HEK293 (cell line): ENCODE results near the gene PIP5KL1.

Experiments used
- HOXC10 ChIP-seq: sonication (generic); formaldehyde crosslinking; IDR thresholded peaks from 2 replicates; pipeline ENCODE4 v1.8.1; 2023; ENCODE audit warnings: mild to moderate bottlenecking, missing genetic modification reagents
- SETDB1 ChIP-seq: IDR thresholded peaks from one replicate; pipeline ENCODE4 v1.6.1; 2017; ENCODE audit warnings: mild to moderate bottlenecking, low read length, moderate library complexity, mixed read lengths; ENCODE audit not compliant: insufficient read length
- TCF7L2 ChIP-seq: IDR thresholded peaks from 2 replicates; pipeline ENCODE4 v1.6.1; 2011; ENCODE audit warnings: low read depth, mild to moderate bottlenecking, inconsistent platforms, low read length, moderate library complexity, borderline replicate concordance
- ZBTB8A ChIP-seq: fragments of 450-650 bp; formaldehyde crosslinking; IDR thresholded peaks from 2 replicates; pipeline ENCODE4 v1.5.1; 2016; ENCODE audit warnings: missing biosample characterization, missing genetic modification characterization
- ZFP41 ChIP-seq: fragments of 450-650 bp; formaldehyde crosslinking; IDR thresholded peaks from 2 replicates; pipeline ENCODE4 v1.5.1; 2016; ENCODE audit warnings: missing biosample characterization, missing genetic modification characterization, borderline replicate concordance
- ZNF112 ChIP-seq: fragments of 450-650 bp; formaldehyde crosslinking; IDR thresholded peaks from 2 replicates; pipeline ENCODE4 v1.5.0; 2017; ENCODE audit warnings: missing biosample characterization, missing genetic modification characterization
- ZNF157 ChIP-seq: fragments of 450-650 bp; formaldehyde crosslinking; IDR thresholded peaks from 2 replicates; pipeline ENCODE4 v1.5.1; 2016; ENCODE audit warnings: missing biosample characterization, missing genetic modification characterization
- ZNF19 ChIP-seq: fragments of 450-650 bp; formaldehyde crosslinking; IDR thresholded peaks from 2 replicates; pipeline ENCODE4; 2016; ENCODE audit warnings: missing biosample characterization, missing genetic modification characterization, low read depth
- ZNF2 ChIP-seq: fragments of 450-650 bp; formaldehyde crosslinking; IDR thresholded peaks from 2 replicates; pipeline ENCODE4 v1.5.1; 2016; ENCODE audit warnings: missing biosample characterization, missing genetic modification characterization
- ZNF311 ChIP-seq: fragments of 450-650 bp; formaldehyde crosslinking; IDR thresholded peaks from 2 replicates; pipeline ENCODE4 v1.5.1; 2017; ENCODE audit warnings: missing biosample characterization, missing genetic modification characterization, borderline replicate concordance
- ZNF514 ChIP-seq: fragments of 450-650 bp; formaldehyde crosslinking; IDR thresholded peaks from 2 replicates; pipeline ENCODE4 v1.5.1; 2016; ENCODE audit warnings: missing biosample characterization, missing genetic modification characterization
- ZNF555 ChIP-seq: fragments of 450-650 bp; formaldehyde crosslinking; conservative IDR thresholded peaks from 2 replicates; pipeline ENCODE4 v1.5.1; 2017; ENCODE audit warnings: missing biosample characterization, mild to moderate bottlenecking, missing genetic modification characterization, inconsistent platforms
- ZNF701 ChIP-seq: fragments of 450-650 bp; formaldehyde crosslinking; IDR thresholded peaks from 2 replicates; pipeline ENCODE4 v1.5.1; 2016; ENCODE audit warnings: missing biosample characterization, missing genetic modification characterization
- ZNF843 ChIP-seq: fragments of 450-650 bp; formaldehyde crosslinking; IDR thresholded peaks from 2 replicates; pipeline ENCODE4 v1.5.1; 2016; ENCODE audit warnings: missing biosample characterization, missing genetic modification characterization
- ZSCAN30 ChIP-seq: fragments of 450-650 bp; IDR thresholded peaks from 2 replicates; pipeline ENCODE4 v1.5.1; 2018; ENCODE audit warnings: missing biosample characterization, mild to moderate bottlenecking, missing genetic modification characterization, moderate library complexity
- TF ChIP-seq, protein P1 (sequence below): fragments of 450-650 bp; formaldehyde crosslinking; IDR thresholded peaks from 2 replicates; pipeline ENCODE4 v1.5.1; 2016; ENCODE audit warnings: missing biosample characterization, missing genetic modification characterization, borderline replicate concordance
- TF ChIP-seq, protein P2 (sequence below): fragments of 450-650 bp; formaldehyde crosslinking; IDR thresholded peaks from 2 replicates; pipeline ENCODE4 v1.5.1; 2016; ENCODE audit warnings: missing biosample characterization, missing genetic modification characterization
- TF ChIP-seq, protein P3 (sequence below): fragments of 450-650 bp; IDR thresholded peaks from 2 replicates; pipeline ENCODE4 v1.5.1; 2018; ENCODE audit warnings: missing biosample characterization, missing genetic modification characterization
- TF ChIP-seq, protein P4 (sequence below): fragments of 450-650 bp; formaldehyde crosslinking; IDR thresholded peaks from 2 replicates; pipeline ENCODE4 v1.5.1; 2017; ENCODE audit warnings: missing biosample characterization, missing genetic modification characterization
- TF ChIP-seq, protein P5 (sequence below): fragments of 450-650 bp; formaldehyde crosslinking; IDR thresholded peaks from 2 replicates; pipeline ENCODE4 v1.5.1; 2016; ENCODE audit warnings: missing biosample characterization, missing genetic modification characterization
- TF ChIP-seq, protein P6 (sequence below): fragments of 450-650 bp; formaldehyde crosslinking; IDR thresholded peaks from 2 replicates; pipeline ENCODE4 v1.5.0; 2017; ENCODE audit warnings: missing biosample characterization, missing genetic modification characterization, borderline replicate concordance

PIP5KL1 gene

DNA sequence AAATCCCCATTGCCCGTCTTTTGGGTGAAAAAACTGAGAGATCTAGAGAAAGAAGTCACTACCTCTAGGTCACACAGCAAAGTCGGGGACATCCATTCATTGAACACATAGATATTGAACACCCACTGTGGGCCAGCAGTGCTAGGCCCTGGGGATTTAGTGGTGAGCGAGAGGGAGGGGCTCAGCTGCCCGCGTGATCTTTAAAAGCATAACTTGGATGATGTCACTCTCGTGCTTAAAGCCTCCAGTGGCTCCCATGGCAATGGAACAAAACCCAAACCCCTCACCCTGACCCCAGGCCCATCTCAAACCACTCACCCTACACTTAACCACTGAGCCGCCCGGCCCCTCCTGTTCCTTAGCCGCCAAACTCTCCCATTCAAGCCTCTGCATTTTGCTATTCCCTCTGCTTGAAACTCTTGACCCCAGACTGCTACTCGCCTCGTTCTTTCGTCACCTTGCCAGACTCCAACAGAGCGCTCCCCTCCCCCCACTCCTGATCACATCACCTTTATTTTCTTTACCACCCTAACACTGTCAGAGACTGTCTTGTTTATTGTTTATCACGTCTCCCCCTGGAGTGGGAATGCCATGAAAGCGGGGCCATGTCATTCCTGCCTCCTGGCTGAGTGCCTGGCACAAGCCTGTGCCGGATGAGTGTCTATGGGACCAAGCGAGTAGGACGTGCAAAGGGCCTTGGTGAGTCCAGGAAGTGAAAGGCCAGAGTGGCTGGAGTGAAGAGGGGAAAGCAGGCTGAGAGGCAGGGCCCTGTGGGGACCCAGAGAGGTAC lies 710 bp upstream of the PIP5KL1 start (continued):
- TF ChIP-seq, protein P1, sequence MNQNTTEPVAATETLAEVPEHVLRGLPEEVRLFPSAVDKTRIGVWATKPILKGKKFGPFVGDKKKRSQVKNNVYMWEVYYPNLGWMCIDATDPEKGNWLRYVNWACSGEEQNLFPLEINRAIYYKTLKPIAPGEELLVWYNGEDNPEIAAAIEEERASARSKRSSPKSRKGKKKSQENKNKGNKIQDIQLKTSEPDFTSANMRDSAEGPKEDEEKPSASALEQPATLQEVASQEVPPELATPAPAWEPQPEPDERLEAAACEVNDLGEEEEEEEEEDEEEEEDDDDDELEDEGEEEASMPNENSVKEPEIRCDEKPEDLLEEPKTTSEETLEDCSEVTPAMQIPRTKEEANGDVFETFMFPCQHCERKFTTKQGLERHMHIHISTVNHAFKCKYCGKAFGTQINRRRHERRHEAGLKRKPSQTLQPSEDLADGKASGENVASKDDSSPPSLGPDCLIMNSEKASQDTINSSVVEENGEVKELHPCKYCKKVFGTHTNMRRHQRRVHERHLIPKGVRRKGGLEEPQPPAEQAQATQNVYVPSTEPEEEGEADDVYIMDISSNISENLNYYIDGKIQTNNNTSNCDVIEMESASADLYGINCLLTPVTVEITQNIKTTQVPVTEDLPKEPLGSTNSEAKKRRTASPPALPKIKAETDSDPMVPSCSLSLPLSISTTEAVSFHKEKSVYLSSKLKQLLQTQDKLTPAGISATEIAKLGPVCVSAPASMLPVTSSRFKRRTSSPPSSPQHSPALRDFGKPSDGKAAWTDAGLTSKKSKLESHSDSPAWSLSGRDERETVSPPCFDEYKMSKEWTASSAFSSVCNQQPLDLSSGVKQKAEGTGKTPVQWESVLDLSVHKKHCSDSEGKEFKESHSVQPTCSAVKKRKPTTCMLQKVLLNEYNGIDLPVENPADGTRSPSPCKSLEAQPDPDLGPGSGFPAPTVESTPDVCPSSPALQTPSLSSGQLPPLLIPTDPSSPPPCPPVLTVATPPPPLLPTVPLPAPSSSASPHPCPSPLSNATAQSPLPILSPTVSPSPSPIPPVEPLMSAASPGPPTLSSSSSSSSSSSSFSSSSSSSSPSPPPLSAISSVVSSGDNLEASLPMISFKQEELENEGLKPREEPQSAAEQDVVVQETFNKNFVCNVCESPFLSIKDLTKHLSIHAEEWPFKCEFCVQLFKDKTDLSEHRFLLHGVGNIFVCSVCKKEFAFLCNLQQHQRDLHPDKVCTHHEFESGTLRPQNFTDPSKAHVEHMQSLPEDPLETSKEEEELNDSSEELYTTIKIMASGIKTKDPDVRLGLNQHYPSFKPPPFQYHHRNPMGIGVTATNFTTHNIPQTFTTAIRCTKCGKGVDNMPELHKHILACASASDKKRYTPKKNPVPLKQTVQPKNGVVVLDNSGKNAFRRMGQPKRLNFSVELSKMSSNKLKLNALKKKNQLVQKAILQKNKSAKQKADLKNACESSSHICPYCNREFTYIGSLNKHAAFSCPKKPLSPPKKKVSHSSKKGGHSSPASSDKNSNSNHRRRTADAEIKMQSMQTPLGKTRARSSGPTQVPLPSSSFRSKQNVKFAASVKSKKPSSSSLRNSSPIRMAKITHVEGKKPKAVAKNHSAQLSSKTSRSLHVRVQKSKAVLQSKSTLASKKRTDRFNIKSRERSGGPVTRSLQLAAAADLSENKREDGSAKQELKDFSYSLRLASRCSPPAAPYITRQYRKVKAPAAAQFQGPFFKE (tag by site-specific recombination) = no peak
- TF ChIP-seq ZNF514 = no peak
- no peak for TF ChIP-seq ZBTB8A
- no peak for TF ChIP-seq ZNF311 (tag by site-specific recombination)
- TF ChIP-seq, protein P2, sequence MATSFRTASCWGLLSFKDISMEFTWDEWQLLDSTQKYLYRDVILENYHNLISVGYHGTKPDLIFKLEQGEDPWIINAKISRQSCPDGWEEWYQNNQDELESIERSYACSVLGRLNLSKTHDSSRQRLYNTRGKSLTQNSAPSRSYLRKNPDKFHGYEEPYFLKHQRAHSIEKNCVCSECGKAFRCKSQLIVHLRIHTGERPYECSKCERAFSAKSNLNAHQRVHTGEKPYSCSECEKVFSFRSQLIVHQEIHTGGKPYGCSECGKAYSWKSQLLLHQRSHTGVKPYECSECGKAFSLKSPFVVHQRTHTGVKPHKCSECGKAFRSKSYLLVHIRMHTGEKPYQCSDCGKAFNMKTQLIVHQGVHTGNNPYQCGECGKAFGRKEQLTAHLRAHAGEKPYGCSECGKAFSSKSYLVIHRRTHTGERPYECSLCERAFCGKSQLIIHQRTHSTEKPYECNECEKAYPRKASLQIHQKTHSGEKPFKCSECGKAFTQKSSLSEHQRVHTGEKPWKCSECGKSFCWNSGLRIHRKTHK (tag by site-specific recombination) = no peak
- TF ChIP-seq ZSCAN30 (tag by site-specific recombination) = no peak
- TF ChIP-seq, protein P3, sequence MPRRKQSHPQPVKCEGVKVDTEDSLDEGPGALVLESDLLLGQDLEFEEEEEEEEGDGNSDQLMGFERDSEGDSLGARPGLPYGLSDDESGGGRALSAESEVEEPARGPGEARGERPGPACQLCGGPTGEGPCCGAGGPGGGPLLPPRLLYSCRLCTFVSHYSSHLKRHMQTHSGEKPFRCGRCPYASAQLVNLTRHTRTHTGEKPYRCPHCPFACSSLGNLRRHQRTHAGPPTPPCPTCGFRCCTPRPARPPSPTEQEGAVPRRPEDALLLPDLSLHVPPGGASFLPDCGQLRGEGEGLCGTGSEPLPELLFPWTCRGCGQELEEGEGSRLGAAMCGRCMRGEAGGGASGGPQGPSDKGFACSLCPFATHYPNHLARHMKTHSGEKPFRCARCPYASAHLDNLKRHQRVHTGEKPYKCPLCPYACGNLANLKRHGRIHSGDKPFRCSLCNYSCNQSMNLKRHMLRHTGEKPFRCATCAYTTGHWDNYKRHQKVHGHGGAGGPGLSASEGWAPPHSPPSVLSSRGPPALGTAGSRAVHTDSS = no peak
- no peak for TF ChIP-seq SETDB1
- no peak for TF ChIP-seq ZNF555 (tag by site-specific recombination)
- no peak for TF ChIP-seq ZNF843
- TF ChIP-seq ZNF112 = no peak
- TF ChIP-seq HOXC10 (CRISPR knock-in tag) = no peak
- TF ChIP-seq, protein P4, sequence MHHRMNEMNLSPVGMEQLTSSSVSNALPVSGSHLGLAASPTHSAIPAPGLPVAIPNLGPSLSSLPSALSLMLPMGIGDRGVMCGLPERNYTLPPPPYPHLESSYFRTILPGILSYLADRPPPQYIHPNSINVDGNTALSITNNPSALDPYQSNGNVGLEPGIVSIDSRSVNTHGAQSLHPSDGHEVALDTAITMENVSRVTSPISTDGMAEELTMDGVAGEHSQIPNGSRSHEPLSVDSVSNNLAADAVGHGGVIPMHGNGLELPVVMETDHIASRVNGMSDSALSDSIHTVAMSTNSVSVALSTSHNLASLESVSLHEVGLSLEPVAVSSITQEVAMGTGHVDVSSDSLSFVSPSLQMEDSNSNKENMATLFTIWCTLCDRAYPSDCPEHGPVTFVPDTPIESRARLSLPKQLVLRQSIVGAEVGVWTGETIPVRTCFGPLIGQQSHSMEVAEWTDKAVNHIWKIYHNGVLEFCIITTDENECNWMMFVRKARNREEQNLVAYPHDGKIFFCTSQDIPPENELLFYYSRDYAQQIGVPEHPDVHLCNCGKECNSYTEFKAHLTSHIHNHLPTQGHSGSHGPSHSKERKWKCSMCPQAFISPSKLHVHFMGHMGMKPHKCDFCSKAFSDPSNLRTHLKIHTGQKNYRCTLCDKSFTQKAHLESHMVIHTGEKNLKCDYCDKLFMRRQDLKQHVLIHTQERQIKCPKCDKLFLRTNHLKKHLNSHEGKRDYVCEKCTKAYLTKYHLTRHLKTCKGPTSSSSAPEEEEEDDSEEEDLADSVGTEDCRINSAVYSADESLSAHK = peak; percentile 79
- TF ChIP-seq TCF7L2 = no peak
- TF ChIP-seq, protein P5, sequence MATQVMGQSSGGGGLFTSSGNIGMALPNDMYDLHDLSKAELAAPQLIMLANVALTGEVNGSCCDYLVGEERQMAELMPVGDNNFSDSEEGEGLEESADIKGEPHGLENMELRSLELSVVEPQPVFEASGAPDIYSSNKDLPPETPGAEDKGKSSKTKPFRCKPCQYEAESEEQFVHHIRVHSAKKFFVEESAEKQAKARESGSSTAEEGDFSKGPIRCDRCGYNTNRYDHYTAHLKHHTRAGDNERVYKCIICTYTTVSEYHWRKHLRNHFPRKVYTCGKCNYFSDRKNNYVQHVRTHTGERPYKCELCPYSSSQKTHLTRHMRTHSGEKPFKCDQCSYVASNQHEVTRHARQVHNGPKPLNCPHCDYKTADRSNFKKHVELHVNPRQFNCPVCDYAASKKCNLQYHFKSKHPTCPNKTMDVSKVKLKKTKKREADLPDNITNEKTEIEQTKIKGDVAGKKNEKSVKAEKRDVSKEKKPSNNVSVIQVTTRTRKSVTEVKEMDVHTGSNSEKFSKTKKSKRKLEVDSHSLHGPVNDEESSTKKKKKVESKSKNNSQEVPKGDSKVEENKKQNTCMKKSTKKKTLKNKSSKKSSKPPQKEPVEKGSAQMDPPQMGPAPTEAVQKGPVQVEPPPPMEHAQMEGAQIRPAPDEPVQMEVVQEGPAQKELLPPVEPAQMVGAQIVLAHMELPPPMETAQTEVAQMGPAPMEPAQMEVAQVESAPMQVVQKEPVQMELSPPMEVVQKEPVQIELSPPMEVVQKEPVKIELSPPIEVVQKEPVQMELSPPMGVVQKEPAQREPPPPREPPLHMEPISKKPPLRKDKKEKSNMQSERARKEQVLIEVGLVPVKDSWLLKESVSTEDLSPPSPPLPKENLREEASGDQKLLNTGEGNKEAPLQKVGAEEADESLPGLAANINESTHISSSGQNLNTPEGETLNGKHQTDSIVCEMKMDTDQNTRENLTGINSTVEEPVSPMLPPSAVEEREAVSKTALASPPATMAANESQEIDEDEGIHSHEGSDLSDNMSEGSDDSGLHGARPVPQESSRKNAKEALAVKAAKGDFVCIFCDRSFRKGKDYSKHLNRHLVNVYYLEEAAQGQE (tag by site-specific recombination) = no peak
- TF ChIP-seq, protein P6, sequence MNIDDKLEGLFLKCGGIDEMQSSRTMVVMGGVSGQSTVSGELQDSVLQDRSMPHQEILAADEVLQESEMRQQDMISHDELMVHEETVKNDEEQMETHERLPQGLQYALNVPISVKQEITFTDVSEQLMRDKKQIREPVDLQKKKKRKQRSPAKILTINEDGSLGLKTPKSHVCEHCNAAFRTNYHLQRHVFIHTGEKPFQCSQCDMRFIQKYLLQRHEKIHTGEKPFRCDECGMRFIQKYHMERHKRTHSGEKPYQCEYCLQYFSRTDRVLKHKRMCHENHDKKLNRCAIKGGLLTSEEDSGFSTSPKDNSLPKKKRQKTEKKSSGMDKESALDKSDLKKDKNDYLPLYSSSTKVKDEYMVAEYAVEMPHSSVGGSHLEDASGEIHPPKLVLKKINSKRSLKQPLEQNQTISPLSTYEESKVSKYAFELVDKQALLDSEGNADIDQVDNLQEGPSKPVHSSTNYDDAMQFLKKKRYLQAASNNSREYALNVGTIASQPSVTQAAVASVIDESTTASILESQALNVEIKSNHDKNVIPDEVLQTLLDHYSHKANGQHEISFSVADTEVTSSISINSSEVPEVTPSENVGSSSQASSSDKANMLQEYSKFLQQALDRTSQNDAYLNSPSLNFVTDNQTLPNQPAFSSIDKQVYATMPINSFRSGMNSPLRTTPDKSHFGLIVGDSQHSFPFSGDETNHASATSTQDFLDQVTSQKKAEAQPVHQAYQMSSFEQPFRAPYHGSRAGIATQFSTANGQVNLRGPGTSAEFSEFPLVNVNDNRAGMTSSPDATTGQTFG (tag by site-specific recombination) = no peak
- TF ChIP-seq ZNF19 (tag by site-specific recombination) = no peak
- TF ChIP-seq ZFP41 (tag by site-specific recombination) = no peak
- TF ChIP-seq ZNF2 (tag by site-specific recombination) = no peak; the same call in 1 of the 2 replicates
- no peak for TF ChIP-seq ZNF701 (tag by site-specific recombination)
- no peak for TF ChIP-seq ZNF157 (tag by site-specific recombination)
